Cortex of kidney (tissue), 1 donor: ENCODE data around the gene SEL1L3.
"Not testable (repeated sequence)": the region's sequence is repeated elsewhere in the genome, so short reads cannot be mapped to it uniquely, and the experiment has no call there.

ENCODE experiments used
- DNase-seq: peaks from one replicate; lab custom pipeline; 2025; lab: John Stamatoyannopoulos, UW

Gene SEL1L3

DNA sequence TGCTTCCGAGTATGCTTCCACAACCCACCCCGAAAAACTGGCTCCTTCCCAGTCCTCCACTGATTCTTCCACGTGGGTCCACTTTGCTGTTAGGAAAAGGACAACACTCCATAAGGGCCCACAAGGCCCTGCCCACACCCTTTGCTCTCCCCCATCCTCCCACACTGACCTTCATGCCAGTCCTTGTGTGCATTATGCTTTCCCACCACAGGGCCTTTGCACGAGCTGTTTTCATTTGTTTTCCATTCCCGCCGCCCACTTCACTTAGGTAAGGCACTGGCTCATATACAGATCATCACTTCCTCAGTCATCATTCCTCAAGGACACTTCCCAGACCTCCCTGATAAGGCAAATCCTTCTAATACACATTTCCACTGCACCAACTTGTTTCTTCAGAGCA is 16.8 kb upstream of the SEL1L3 start:
- DNase-seq, result no peak

DNA sequence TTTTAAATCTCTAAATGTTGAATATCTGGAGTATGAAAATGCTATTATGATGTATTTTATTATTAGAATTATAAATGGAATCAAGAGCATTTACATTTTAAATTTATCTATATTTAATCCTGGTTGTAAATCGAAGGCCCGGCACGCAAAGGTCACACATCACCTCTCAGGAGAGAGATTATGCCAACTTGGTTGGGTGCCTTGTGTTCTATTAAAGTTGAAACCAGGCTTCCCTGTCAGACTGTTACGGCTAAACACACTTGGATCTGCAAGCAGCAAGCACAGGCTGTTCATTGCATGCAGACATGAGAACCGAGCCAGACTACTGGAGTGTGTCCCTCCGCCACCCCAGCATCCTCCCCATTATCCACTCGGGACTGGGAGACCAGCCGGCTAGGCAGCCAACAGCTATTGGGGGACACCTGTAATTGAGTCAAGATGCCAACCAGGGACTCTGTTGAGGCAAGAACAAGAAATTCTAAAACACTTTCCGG is 16.4 kb upstream of the SEL1L3 start:
- no peak for DNase-seq

DNA sequence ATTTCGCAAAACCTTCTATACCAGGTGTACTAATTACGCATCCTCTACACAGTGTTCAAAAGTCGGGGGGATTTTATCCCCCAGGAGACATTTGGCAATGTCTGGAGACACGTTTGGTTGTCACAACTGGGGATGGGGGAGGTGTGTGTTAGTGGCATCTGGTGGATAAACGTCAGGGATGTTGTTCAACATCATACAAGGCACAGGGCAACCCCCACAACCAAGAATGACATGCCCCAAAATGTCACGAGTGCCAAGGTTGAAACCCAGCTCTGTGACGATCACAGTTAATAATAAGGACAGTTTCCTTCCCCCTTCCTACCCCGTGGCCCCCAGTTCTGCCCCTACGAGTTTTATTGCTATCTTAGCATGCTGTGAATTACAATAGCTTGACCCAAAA is 15.9 kb upstream of the SEL1L3 start:
- DNase-seq, result no peak

DNA sequence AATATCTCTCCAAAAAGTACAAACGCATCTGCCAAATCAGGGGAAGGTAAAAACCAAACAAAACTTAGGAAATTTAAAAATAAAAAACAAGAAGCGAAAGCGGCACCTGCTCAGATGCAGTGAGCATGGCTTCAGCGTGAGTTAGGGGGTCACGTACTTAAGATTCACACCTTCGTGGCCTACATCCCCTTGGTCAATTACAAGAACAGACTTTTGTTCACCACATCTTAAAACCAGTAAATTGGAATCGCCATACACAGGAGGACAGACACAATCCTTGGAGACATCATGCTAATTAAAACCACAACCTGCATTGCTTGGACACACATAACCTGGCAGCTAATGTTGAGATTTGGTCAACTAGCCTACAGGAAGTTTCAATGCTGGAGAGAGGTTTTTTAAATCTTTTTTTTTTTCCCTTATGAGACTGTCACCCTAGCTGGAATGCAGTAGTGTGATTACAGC is 12.5 kb upstream of the SEL1L3 start:
- no peak for DNase-seq

DNA sequence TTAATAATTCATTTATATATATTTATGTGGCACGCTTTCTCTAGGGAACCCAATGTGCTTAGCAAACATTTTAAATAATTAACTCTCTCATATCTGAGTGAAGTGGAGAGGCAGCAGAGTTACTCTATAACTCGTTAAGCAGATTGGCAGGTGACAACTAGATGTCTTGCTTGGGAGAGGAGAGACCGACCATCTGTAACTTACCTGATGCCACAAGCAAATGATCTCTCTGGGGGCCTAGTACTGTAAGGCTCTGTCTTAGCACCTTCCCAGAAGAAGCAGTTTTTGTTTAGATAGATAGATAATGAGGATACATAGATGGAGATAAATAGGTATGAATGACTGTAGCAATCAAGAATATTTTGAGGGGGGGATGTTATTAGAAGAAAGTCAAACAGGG is 11.9 kb upstream of the SEL1L3 start:
- no peak for DNase-seq

DNA sequence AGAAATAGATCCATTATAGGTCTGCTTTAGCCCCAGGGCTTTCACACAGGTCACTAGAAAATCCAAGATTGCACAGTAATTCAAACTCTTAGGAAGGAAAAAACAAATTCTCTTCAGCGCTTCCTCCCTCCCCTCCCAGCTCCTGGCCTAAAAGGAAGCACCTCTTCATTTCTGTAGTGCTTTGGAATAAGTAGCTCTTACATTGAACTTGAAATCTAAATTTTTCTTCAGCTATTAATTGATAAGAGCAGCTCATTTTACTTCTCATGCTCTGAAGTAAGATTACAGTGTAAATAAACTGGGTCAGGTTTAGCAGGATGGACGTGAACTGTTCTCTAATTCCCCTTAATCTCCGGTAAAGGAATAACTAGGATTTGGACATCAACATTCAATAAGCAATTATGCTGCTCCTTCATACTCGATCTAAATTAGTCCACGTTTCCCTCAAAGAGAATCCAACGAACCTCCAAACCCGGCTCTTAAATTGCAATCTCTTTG is 10.9 kb upstream of the SEL1L3 start:
- DNase-seq, result no peak

DNA sequence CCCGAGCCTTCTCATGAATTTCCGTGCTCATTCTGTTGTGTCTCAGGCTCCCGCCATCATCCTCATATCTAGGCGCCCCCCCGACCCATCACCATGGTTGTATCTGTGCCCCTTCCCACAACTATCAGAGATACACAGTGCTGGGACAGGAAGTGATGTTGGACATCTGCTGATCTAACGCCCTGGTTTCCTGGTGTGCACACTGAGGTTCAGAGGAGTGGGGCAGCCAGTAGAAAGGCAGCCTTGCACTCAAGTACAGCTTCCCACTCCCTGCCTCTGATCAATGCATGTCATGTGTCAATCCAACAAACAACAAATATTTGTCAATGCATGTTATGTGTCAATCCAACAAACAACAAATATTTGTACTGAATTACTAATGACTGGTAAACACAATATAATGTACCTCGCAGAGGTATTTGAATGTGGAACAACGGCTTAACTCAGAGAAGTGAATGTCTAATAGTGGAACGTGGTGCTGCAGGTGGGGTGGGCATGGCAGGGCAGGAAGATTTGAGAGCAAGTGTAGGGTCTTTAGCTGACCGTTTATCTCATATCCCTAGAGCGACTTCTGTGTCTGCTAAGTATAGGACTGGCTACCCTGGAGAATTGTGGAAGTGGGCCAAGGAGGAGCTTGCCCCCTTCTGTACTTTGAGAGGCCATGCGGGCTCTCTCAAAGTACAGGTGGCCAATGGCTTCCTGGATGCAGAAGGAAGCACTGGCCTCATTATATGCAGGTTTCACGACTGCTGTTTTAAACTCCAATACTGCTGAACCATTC is 10.3 kb upstream of the SEL1L3 start:
- DNase-seq, result no peak

DNA sequence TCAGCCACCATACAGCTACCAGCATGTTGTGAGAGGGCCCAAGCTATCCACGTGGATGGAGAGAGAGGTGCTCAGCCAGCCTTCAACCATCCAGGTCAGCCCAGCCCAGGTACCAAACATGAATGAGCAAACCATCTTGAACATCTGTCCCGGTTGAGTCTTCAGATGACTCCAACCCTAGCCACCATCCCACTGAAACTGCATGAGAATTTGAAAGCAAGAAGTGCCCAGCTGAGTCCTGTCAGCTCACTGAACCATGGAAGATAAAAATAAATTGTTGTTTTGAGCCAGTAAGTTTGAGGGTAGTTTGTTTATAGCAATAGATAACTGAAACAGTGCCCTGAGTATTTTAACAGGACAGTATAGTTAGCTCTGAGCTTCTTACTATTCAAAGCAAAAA is 7.3 kb upstream of the SEL1L3 start:
- DNase-seq, result no peak

DNA sequence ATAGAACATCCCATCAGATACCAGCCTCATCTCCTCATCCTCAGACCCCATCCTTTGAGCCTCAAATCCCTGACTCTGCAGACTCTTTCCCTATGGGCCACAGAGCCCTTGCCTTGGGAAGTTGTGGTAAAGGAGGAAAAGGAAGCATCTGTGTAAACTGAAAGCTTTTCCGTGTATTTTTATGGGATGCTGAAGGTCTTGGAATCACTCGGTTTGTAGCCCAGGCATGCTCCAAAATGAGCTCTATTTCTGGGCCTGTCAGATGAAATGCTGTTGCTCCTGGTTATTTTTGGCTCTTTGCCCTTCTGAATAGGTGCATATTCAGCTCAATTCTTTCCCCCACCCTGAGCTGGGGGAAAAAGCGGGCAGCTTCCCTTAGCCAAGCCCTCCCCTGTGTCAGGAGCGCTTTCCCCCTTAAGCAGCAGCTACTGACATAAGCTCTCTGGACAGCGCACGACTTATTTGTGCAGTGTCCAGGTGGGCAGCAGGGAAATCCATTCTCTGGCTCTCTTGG is 5.0 kb upstream of the SEL1L3 start:
- DNase-seq, result no peak

DNA sequence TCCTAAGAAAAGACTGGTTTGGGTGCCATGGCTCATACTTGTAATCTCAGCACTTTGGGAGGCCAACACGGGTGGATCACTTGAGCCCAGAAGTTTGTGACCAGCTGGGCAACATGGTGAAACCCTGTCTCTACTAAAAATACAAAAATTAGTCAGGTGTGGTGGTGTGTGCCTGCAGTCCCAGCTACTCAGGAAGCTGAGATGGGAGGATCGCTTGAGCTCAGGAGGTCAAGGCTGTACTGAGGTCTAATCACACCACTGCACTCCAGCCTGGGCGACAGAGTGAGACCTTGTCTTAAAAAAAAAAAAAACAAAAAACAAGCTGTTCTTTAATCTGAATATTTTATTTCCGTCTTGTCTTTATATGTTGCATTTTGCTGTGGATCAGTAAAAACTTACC is 3.6 kb upstream of the SEL1L3 start:
- DNase-seq, result not testable (repeated sequence)

DNA sequence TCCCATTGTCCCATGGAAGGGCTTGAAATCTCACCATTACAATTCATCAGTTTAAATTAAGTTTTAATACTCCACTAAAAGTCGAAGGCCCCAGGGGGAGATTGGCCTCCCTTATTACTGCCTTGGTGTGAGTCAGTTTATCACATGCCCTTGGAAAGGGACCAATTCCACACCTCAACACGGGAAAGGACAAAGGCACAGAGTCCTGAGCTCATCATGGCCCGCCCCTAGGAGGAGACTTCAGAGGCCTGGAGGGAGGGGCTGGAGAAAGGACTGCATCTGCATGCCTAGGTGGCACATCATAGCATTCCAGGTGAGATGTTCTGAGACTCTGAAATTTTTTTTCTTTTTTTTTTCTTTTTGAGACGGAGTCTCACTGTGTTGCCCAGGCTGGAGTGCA is 2.8 kb upstream of the SEL1L3 start:
- DNase-seq, result no peak

DNA sequence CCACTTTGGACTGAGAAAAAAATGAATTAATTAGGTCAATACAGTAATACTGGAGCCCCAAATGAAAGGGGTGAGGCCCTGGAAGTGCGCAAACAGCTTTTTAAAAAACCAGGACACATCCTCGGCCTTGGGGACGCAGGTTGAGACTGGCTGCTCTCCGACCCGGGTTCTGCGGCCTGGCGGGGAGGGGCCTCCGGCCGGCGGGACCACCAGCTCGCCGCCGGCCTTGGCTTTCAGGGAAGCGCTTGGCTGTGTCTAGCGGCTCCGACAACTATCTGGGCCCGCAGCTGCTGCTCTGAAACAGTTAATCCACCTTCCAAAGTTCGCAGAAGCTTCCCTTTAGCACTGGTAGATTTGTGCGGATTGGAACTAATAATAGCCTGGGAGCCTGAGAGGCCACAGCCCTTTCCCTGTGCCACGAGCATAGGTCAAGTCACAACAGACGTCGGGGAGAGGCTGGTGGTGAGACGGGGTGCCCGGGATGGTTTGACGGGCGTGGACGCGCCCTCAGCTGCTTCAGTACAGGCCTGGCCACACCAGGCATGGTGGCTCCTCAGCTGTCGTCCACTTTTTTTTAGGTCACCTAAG is 1.1 kb upstream of the SEL1L3 start:
- no peak for DNase-seq

DNA sequence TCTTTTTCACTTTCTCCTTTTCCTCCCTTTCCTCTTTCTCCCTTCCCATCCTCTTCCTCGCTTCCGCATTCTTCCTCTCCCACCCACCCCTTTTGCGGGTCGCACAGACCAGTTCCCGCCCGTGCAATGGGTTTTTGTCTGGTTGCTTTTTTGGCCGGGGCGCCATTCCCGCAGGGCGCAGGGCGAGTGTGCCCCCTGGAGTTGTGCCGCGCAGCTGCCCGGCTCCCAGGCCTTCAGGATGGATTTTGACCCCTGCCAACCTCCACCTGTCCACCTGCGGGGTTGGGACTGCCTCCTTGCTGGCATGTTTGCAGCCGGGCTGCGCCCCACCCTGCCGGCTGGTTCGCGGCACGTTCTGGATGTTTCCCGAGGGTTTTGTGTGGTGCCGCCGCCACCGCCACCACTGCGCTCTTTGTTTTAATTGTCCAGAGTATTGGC is 578 bp upstream of the SEL1L3 start:
- DNase-seq, result no peak

DNA sequence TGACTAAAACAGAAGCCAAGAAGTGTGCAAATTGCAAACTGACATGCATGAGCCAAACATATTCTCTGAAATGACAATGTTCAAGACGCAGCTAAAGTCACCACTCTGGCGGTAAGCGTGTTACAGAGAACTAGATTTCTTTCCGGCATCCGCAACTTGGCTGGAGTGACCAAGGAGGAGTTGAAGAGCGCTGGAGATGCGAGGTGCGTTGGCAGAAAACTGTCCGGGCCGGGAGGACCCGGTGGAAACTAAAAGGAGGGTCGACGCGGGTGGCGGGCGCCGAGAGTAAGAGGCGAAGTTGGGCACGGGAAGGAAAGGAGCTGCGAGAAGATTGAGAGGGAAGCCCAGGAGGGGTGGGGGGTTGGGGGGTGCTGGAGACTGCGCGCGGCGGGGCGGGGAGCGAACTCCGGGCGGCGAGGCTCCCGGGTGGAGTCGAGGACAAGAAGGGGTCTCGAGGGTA is 807 bp downstream of the SEL1L3 start:
- DNase-seq, result no peak

DNA sequence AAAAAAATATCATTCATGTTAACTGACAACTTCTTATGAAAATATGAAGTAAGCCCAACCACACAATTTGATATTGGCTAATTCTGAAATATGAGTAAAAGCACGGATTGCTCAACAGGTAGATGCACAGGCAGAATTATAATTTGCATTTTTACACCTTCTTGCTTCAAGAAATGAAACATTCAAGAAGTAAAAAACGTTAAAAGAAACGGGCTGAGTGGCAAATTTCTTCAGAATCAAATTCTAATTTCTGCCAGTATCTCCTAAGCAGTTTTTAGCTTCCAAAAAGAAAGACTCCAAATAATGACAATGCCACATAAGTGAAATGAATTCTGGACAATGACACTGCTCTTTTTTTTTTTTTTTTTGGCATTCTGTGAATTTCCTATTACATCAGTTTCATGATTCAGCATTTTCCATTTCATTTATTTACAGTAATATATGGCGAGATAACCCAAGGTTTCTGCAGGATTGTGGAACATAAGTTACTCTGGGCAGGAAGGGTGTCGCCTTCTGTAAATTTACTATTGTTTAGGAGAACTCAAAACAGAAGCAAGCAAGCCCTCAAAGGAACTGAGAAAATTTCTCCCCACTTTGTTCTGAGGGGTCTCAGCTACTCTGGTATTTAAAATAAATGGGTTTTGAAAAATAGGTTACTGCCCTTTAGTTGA is 1.4 kb downstream of the SEL1L3 start:
- no peak for DNase-seq

DNA sequence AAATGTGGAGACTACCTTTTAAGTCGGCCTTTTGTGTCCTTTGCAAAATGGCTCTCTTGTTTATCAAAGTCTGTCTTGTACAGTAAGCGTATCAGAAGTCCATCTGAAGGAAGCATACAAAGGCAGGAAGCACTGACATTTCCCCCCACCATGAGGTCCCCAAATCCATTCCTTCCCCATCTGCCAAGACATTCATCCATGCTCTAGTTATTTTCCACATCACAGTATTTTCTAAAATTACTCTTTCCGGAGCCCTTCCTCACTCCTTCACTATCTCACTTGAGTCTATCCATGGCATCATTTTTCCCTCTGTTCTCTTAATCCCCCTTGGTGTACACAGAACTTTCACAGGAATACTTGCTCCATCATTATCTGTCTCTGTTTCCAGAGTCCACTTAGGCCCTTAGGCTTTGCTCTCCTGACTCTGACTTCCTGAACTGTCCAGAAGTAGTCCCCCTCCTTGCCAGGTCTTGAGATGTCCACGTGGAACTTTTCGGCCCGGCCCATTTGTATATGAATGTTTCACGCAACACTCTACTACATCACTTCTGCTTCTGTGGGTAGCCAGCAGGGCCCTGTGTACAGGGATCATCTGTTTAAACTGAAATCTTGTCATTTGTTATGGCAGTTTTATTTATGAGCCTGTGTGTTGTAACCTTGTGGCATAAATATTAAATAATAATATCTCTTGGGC is 2.1 kb downstream of the SEL1L3 start:
- DNase-seq, result no peak

DNA sequence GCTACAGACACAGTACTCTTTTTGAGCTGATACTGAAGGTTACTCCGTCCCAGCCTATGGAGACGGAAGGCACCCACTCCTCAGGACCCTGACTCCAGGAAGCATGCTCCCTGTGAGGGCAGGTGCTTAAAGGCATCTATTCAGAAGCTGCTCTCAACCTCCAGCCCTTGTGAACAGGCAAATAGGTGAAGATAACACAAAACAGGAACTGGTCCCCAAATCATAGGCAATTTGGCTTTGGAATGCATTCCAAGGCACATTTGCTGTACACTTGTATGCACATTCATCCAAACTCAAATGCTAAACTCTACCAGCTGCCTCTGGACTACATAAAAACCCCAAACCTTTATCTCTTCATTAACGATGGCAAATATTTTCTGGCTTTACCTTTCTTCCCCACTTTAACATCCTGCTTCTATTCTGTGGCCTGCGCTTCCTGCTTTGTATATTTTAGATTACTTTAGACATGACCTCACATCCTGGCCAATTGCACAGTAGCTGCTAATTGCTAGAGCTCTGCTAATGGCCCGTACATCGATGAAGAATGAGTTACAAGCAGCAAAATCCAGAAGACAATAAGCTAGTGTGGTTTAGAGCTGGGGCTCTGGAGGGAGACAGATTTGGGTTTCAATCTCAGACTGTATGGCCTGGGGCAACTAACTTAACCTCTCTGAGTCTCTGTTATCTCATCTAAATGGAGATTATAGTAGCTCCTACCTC is 3.2 kb downstream of the SEL1L3 start:
- DNase-seq, result no peak

DNA sequence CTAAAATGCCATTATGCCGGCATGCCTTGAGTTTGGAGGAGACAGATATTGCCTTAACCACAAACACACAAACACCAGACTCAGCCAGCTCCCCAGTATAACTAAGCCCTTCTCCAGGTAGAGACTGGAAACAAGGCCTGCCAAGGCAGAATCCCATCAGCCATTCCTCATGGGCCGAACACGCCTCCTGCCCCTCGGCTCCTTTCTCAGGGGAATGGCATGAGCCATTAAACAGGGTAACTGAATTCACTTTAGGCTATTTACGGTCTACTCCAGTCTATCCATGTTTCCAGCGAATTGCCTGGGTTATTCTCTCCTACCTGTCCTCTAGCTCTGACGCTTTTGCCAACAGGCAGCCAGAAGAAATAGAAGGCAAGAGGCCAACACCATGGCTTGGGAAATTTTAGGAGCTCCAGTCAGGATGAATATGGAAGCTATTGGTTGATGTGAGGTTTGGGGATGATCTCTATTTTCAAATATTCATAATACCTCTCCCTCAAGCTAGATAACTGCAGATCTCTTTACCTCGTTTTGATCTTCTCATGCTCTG is 4.9 kb downstream of the SEL1L3 start:
- DNase-seq, result no peak

DNA sequence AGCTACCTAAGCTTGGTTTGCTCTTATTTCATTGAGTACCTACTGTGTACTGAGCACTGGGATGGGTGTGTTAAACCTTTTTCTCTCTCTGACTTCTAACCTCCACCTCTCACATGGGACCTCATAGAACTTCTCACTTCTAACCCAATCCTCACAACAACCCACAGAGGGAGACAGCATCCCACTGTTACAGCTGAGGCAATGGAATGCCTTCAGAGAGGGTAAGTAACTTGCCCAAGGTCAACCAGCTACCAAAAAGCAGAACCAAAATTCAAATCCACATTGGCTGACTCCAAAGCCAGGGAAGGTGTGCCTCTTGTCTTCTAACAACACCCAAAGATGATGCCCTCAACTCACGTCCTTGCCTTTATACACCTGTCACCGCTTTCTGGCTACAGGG is 5.4 kb downstream of the SEL1L3 start:
- no peak for DNase-seq

DNA sequence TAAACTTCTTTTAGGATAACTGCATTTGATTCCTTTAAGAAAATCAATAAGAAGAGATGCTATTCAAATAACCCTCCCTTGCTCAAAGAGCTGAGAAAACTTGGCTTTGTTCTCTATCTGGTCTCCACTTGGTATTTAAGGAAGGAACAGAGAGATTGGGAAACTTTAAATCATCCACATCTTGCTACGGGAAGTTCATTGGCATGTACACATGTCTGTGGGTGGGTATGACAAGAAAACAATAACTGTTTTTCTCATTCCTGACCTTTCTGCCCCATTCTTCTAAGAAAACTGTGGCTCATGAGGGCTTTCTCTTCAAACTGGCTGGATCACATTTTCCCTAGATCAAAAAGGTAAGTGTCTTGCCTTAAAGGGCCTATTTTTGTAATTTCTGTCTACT is 6.0 kb downstream of the SEL1L3 start:
- no peak for DNase-seq

DNA sequence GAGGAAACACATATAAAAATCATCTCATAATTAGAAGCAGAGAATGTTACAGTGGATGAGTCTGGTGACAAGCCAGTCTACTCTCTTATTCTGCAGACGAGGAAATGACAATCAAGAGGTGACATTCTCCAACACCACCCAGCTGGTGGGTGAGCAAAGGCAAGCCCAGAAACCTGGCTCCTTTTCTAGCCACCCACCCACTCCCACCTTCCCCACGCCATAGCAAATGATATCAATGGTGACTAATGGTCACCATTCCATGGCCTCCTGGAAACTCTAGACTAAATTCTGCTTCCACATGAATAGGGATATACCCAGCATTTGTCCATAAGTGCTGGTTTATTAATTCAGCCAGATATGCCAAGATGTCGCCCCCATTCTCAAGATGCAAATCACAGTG is 10.7 kb downstream of the SEL1L3 start:
- DNase-seq, result no peak
